HCT116 (cell line): ENCODE data around the gene LIPM.

Source experiments
- CEBPB ChIP-seq: IDR thresholded peaks from 2 replicates; pipeline ENCODE4 v1.6.1; 2012; ENCODE audit warnings: low read depth
- EZH2 ChIP-seq: fragments of 200-600 bp; sonication (generic); IDR thresholded peaks from 2 replicates; pipeline ENCODE4 v1.6.1; 2017; ENCODE audit warnings: antibody characterized with exemption, mixed run types
- POLR2A ChIP-seq: IDR thresholded peaks from 2 replicates; pipeline ENCODE4 v1.7.0; 2011; ENCODE audit warnings: borderline replicate concordance; ENCODE audit not compliant: insufficient read depth, insufficient read length; ENCODE audit errors: extremely low read depth
- POLR2AphosphoS5 ChIP-seq: IDR thresholded peaks from 2 replicates; pipeline ENCODE4 v1.6.1; 2011; ENCODE audit warnings: mild to moderate bottlenecking, low read depth, low read length, moderate library complexity
- SIN3A ChIP-seq: IDR thresholded peaks from 2 replicates; pipeline ENCODE4 v1.6.1; 2012; ENCODE audit warnings: low read depth
- YY1 ChIP-seq: IDR thresholded peaks from 2 replicates; pipeline ENCODE4 v1.6.1; 2011; ENCODE audit warnings: low read length, low read depth, moderate library complexity, mild to moderate bottlenecking; ENCODE audit not compliant: insufficient replicate concordance; ENCODE audit errors: extremely low read depth
- ZBTB33 ChIP-seq: IDR thresholded peaks from 2 replicates; pipeline ENCODE4 v1.6.1; 2011; ENCODE audit warnings: mild to moderate bottlenecking, low read length, moderate library complexity; ENCODE audit not compliant: insufficient replicate concordance; ENCODE audit errors: extremely low read depth
- ZFX ChIP-seq: fragments of 450-650 bp; IDR thresholded peaks from 2 replicates; pipeline ENCODE4 v1.6.1; 2017
- TF ChIP-seq, protein P1 (sequence below), 3 experiments: fragments of 200-600 bp in 1 of 3; sonication (generic) in 1 of 3; IDR thresholded peaks in 2 of 3; conservative IDR thresholded peaks in 1 of 3; 2 replicates each; pipeline ENCODE4 v1.5.1; 2012 to 2017; ENCODE audit warnings: low read depth in 2 of 3, low read length in 2 of 3, antibody characterized with exemption in 1 of 3, borderline replicate concordance in 1 of 3, control low read depth in 1 of 3, mild to moderate bottlenecking in 1 of 3, mixed read lengths in 1 of 3, mixed run types in 1 of 3, moderate library complexity in 1 of 3; ENCODE audit not compliant: insufficient read depth in 1 of 3

GRCh38 chr10:88820748-88821401 is 18.3 kb downstream of the LIPM start:
- TF ChIP-seq, protein P1, sequence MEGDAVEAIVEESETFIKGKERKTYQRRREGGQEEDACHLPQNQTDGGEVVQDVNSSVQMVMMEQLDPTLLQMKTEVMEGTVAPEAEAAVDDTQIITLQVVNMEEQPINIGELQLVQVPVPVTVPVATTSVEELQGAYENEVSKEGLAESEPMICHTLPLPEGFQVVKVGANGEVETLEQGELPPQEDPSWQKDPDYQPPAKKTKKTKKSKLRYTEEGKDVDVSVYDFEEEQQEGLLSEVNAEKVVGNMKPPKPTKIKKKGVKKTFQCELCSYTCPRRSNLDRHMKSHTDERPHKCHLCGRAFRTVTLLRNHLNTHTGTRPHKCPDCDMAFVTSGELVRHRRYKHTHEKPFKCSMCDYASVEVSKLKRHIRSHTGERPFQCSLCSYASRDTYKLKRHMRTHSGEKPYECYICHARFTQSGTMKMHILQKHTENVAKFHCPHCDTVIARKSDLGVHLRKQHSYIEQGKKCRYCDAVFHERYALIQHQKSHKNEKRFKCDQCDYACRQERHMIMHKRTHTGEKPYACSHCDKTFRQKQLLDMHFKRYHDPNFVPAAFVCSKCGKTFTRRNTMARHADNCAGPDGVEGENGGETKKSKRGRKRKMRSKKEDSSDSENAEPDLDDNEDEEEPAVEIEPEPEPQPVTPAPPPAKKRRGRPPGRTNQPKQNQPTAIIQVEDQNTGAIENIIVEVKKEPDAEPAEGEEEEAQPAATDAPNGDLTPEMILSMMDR (IDR thresholded peaks at IDR 0.05 in 2 of 3, conservative IDR thresholded peaks at IDR 0.05 in 1 of 3; ENCODE audit: borderline replicate concordance in 1 of 3, insufficient read depth in 1 of 3, low read depth in 2 of 3, low read length in 2 of 3): no peak
- TF ChIP-seq EZH2: no peak
- TF ChIP-seq POLR2A: no peak
- TF ChIP-seq YY1: no peak
- no peak for TF ChIP-seq POLR2AphosphoS5
- TF ChIP-seq SIN3A: no peak
- no peak for TF ChIP-seq ZFX
- TF ChIP-seq ZBTB33: no peak
- no peak for TF ChIP-seq CEBPB
